Peyer's patch (tissue), 4 donors: ENCODE measurements around the gene EIF3L.

Experiments
- CTCF ChIP-seq, 6 experiments: fragments of 450-650 bp in 4 of 6; fragments of 200-600 bp in 2 of 6; sonication (generic) in 1 of 6; IDR thresholded peaks; one replicate each; pipeline ENCODE4 v1.5.1; 2017 to 2019; ENCODE audit warnings: antibody characterized with exemption in 6 of 6, mild to moderate bottlenecking in 3 of 6, moderate library complexity in 1 of 6
- POLR2A ChIP-seq, 2 donors: fragments of 450-650 bp; IDR thresholded peaks; one replicate each; pipeline ENCODE4 v1.5.1; 2017; ENCODE audit warnings: antibody characterized with exemption in 2 of 2, mild to moderate bottlenecking in 2 of 2, moderate library complexity in 2 of 2

DNA sequence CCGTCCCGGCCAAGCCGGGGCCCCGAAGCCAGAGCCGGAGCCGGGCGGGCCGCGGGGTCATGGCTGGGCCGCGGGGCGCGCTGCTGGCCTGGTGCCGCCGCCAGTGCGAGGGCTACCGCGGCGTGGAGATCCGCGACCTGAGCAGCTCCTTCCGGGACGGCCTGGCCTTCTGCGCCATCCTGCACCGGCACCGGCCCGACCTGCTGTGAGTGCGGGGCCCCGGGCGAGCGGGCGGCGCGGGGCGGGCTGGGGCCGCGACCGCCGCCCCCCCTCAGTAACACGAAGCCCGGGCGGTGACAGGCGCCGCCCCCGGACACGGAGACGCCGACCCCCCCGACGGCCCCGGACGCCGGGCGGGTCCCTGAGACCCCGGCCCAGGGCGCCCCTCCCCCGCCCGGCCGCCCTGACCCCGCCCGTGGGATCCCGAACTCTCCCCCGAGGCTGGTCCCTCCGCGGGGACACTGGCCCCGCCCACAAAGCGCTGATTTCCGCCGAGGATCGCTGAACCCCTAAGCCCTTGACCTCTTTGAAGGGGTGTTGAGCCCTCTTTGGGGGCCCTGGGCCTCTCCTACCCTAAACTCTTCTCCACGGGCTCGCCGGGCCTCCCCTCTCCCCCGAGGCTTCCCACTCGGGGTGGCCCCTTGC is 57.3 kb downstream of the EIF3L start:
- no peak for TF ChIP-seq CTCF (IDR thresholded peaks at IDR 0.05)
- no peak for TF ChIP-seq POLR2A (IDR thresholded peaks at IDR 0.05)
